GM12891 (cell line): Measurements from ENCODE around the gene MAPK11. TPM values are rescaled to one million over a fixed set of nuclear protein-coding genes. Genes with fewer than 3 reads are reported as not detected.

Experiments
- DNase-seq: peaks from one replicate; pipeline ENCODE4 v3.0.0; 2011; ENCODE audit warnings: low spot score; ENCODE audit not compliant: insufficient read length
- FAIRE-seq: peaks from 2 replicates; lab custom pipeline; 2011; peaks lifted over from hg19 to GRCh38; lab: Jason Lieb, UNC
- PAX5 ChIP-seq: IDR thresholded peaks from 2 replicates; pipeline ENCODE4 v1.6.1; 2011; ENCODE audit warnings: low read length, moderate library complexity, mild to moderate bottlenecking; ENCODE audit not compliant: insufficient read depth, severe bottlenecking
- POLR2A ChIP-seq: IDR thresholded peaks from 2 replicates; pipeline ENCODE4 v1.6.1; 2011; ENCODE audit warnings: low read depth, low read length, control low read depth
- POLR2AphosphoS5 ChIP-seq: IDR thresholded peaks from 2 replicates; pipeline ENCODE4 v1.6.1; 2011; ENCODE audit warnings: low read depth, low read length, control low read depth
- POU2F2 ChIP-seq: IDR thresholded peaks from 2 replicates; pipeline ENCODE4 v1.6.1; 2011; ENCODE audit warnings: low read depth, mild to moderate bottlenecking, control low read depth, low read length, moderate library complexity
- SPI1 ChIP-seq: IDR thresholded peaks from 2 replicates; pipeline ENCODE4 v1.6.1; 2011; ENCODE audit warnings: low read depth, low read length, control low read depth
- TAF1 ChIP-seq: IDR thresholded peaks from 2 replicates; pipeline ENCODE4 v1.6.1; 2011; ENCODE audit warnings: low read depth, low read length, control low read depth
- polyA plus RNA-seq: library from polyadenylated mRNA; unstranded; fragments of >200 nt; gene quantifications from one replicate; pipeline ENCODE4 v1.2.1, GENCODE V29; 2012; ENCODE audit warnings: low read depth, missing spikeins, inconsistent platforms; ENCODE audit not compliant: missing spikeins

The MAPK11 gene
- 4.8 TPM for polyA plus RNA-seq

- DNase-seq (no peak), FAIRE-seq (no peak)
- TF ChIP-seq TAF1, result no peak
- no peak for TF ChIP-seq SPI1
- TF ChIP-seq POLR2A, result no peak
- no peak for TF ChIP-seq POLR2AphosphoS5
- TF ChIP-seq PAX5, result no peak
- TF ChIP-seq POU2F2, result no peak
Observed at GRCh38 chr22:50269970-50270665, at the start of gene MAPK11. Gene MAPK11, minus strand, starts transcription at chr22:50270380. Its CDS starts 88 bp downstream, at chr22:50270292.

GRCh38 chr22:50319503-50319951, 49.3 kb upstream of the MAPK11 start:
- FAIRE-seq (no peak), DNase-seq (no peak)

GRCh38 chr22:50318698-50319411, 48.7 kb upstream of the MAPK11 start:
- FAIRE-seq (peak; percentile 97), DNase-seq (no peak)
- TF ChIP-seq POU2F2 (no peak), PAX5 (no peak), POLR2AphosphoS5 (no peak), SPI1 (no peak), TAF1 (no peak), POLR2A (no peak)

More at GRCh38 chr22:50319503-50319951, 49.3 kb upstream of the MAPK11 start:
- no peak for TF ChIP-seq POU2F2
- TF ChIP-seq PAX5, result no peak
- TF ChIP-seq SPI1, result no peak
- TF ChIP-seq TAF1, result no peak
- no peak for TF ChIP-seq POLR2AphosphoS5
- TF ChIP-seq POLR2A, result no peak

GRCh38 chr22:50318356-50318697, 48.1 kb upstream of the MAPK11 start:
- TF ChIP-seq POU2F2 (no peak), TAF1 (no peak), POLR2AphosphoS5 (no peak), POLR2A (no peak), PAX5 (no peak), SPI1 (no peak)
- DNase-seq (no peak), FAIRE-seq (no peak)

GRCh38 chr22:50317674-50318073, 47.5 kb upstream of the MAPK11 start:
- no peak for TF ChIP-seq PAX5
- no peak for TF ChIP-seq TAF1
- no peak for TF ChIP-seq POU2F2
- TF ChIP-seq POLR2AphosphoS5, result no peak
- TF ChIP-seq SPI1, result no peak
- TF ChIP-seq POLR2A, result no peak
- FAIRE-seq, result no peak
- no peak for DNase-seq

GRCh38 chr22:50317178-50317577, 47.0 kb upstream of the MAPK11 start:
- no peak for TF ChIP-seq POLR2AphosphoS5
- TF ChIP-seq SPI1, result no peak
- no peak for TF ChIP-seq POLR2A
- DNase-seq (no peak), FAIRE-seq (no peak)

- TF ChIP-seq TAF1, result no peak
- FAIRE-seq (no peak), DNase-seq (no peak)
Observed at GRCh38 chr22:50316114-50317065, 46.2 kb upstream of the MAPK11 start.

GRCh38 chr22:50315289-50316113, 45.3 kb upstream of the MAPK11 start:
- no peak for TF ChIP-seq PAX5
- TF ChIP-seq POLR2A, result no peak
- TF ChIP-seq POLR2AphosphoS5, result no peak
- no peak for TF ChIP-seq TAF1
- no peak for TF ChIP-seq SPI1
- no peak for TF ChIP-seq POU2F2
- peak; percentile 92 for FAIRE-seq
- DNase-seq, result no peak
